ENCODE measurements around the gene STAP2.

Gene STAP2

DNA sequence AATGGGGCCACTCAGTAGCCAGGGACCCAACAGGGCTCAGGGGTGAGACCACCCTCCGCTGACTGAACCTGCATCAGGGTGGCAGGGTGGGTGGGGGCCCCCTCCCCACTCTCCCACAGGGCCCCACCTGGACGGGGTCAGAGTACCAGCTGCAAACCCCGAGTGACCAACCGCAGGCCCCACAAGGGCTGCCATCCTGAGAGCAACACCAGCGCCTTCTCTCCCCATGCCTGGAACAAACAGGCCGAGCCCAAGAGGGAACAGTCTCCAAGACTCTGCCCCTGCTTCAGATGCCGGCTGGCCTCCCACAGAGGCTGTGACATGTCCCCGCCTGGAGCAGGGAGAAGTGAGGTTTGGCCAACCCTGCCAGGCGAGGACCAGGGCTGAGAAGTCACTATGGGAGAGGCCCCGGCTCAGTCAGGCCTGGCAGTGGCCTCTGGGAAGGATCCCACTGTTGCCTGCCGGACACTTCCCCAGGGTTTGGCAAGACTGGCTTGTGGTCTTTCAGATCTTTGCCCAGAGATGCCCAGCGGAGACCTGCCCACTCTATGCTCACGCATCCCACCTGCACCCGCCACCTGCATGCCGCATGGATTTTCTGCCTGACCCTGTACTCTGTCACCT is 31.9 kb upstream of the STAP2 start:
- no peak for DNase-seq (ENCODE audit: extremely low read depth in 1 of 2, low read depth in 1 of 2)

DNA sequence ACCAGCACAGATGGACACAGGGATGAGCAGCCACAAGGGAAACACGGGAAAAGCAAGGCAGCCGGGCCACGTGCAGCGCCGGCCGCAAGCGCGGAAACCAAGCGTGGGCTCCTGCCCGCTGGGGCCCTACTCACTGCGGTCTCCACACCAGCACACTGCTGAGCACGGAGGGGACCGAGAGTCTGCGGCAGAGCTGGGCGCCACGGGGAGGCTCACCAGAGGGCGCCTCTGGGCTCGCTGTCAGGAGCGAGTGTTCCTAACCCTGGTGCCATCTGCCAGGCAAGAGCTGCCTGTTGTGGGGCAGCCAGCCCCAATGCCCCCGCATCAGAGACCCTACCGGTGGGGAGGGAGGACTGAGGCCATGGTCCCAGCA is 31.2 kb upstream of the STAP2 start:
- DNase-seq (ENCODE audit: extremely low read depth in 1 of 2, low read depth in 1 of 2): peak; percentile 60 to 72

DNA sequence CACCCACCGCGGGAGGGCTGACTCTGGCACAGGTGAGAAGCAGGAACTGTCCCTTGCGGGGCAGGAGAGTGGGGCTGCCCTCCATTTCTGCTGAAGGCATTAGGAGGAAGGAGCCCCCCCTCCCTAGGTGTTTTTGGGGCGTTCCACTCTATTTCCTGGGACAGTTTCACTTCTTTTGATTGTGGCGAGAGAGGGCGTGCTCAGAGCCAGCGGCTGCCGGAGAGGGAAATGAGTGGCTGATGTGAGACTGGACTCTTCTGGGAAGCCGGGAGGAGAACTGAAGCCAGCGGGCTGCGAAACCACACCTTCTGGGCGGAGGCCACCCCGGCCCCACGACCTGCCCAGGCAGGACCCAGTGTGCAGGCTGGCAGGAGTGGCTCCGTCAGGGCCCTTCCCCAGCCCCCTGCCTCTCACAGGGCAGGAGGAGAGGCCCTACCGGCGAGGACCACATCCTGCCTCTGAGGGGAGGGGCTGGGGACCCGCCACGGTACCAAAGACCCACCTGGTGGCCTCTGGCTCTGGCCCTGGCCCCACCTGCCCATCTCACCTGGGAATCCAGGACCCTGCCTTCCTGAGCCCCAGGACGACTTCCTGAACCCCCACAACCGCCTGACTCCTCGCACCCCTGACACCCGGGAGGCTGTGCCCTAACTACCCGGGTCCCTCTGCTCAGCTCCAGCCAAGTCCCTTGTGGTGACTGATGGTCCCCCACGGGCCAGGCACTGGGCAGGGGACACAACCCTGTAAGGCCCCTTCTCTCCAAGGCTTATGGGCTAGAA is 30.7 kb upstream of the STAP2 start:
- peak; percentile 62 to 77 for DNase-seq (ENCODE audit: extremely low read depth in 1 of 2, low read depth in 1 of 2)

DNA sequence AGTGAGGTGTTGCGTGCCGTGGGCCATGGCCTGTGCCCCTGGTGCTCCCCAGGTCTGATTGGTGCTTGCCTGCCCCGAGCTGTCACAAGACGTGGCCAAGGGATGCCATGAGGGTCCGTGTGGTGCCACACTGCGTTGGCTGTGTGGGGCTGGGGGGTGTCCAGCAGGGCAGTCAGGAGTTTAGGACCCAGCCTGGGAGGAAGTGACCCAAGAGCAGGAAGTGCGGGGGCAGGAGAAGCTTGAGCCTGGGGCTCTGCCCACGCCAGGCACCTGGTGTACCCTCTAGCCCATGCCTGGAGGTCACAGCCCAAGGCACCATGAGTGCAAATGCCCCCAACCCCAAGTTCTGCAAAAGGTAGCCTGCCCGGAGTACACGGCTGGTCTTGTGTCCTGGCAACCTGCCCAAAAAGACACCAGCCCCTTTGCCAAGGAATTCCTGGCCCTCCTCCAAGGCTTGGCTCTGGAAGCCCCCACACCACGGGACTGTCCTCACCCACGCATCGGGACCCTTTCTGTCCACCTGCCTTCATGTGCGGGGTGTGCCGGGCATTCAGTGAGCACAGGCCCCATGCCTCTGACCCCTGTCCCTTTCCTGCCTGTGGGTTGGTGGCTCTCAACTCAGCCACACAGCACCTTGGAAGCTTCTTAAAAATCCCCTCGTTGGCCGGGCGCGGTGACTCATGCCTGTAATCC is 29.6 kb upstream of the STAP2 start:
- DNase-seq (ENCODE audit: extremely low read depth in 1 of 2, low read depth in 1 of 2): no peak

DNA sequence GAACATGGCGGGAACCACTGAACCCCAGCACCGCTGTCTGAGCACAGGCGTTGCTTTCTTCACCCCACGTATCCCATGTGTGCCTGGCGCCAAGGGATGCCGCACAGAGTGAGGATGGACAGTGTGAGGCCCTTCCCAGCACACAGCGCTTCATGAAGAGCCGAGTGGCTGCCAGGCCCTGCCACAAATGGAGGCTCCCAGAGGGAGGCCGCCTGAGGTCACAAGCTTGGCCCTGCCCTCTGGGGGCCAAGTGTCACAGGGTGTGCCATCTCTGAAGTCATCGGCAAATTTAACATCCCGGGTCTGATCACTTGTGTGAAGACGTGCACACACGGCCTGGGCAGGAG is 29.1 kb upstream of the STAP2 start:
- no peak for DNase-seq (ENCODE audit: extremely low read depth in 1 of 2, low read depth in 1 of 2)

DNA sequence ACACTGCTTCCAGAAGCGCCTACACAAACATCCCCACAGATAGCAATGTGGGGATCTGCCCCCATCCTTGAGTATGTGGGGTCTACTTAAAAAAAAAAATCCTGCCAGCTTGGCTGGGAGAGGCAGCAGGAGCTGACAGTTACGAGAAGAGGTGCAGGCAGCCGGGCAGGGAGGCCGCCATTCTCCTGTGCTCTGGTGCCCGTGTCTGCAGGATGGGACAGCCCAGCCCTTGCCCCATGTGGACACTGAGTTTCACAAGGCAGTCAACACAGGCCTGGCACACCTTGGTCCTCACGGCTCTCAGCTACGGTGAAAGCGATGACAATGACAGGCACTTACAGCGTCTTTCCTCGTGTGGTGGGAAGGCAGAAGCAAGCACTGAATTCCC is 28.7 kb upstream of the STAP2 start:
- DNase-seq (ENCODE audit: extremely low read depth in 1 of 2, low read depth in 1 of 2): no peak

DNA sequence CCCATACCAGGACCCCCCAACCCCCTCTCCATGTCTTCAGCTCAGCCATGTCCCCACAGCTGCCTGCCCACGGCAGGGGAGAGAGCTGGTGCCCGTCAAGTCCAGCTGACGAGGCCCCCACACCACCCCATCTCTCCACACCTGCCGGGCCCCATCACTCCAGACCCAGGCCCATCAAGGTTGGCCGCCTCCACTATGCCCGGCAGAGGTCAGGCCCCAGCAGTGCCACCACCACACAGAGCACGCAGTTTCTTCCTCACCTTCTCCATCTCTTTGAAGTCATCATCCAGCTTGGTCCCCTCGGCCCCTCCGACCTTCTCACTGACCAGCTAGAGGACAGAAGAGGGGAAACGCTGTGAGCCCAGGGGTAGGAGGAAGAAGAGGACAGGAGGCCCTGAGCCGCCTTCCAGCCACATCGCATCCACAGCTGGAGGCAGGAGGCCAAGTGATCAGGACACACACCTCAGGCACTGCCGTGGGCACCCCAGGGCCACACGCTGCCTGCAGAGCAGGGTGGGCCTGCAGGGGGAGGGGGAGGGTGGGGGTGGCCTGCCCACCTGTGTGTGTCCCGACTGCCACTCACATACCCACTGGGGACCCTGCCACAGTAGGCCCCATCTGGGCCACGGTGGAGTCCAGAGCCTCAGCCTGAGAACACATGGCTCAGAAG is 28.2 kb upstream of the STAP2 start:
- no peak for DNase-seq (ENCODE audit: extremely low read depth in 1 of 2, low read depth in 1 of 2)

DNA sequence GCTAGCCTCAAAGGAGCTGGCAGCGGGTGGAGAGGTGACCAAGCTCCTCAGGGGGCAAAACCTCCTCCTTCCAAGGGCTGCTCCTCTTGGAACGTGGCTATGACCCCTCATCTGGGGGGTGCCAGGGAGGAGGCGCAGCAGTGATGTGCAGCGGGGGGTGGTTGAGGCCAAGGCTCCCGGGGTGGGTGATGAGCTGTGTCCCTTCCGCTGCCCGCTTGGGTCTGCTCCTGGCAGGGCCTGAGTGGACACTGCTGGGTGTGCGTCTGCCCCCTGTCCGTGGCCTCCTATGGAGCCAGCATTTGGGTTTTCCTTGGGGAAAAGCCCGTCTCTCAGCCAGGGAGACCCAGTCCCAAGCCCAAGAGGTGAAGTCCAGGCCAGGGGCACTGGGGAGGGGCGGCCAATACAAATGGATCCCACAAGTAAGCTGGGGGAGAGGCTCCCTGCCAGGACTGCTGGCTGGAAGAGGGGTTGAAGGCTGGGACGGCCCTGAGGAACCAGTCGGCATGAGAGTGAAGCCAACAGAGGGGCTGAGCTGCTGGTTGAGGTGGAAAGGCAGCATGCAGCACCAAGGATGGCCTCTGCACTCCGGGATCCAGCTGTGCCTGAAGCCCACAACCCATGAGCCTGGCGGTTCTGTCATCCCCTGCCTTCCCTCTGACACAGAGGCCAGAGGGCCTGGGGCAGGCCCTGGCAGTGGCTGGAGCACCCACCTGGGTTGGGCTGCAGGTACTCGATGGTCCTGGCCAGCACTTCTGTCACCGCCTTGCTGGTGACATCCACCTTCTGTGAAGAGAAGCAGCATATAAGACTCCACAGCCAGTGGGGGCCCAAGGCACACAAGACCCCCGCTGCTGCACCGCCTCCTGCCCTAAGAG is 27.4 kb upstream of the STAP2 start:
- no peak for DNase-seq (ENCODE audit: extremely low read depth in 1 of 2, low read depth in 1 of 2)

DNA sequence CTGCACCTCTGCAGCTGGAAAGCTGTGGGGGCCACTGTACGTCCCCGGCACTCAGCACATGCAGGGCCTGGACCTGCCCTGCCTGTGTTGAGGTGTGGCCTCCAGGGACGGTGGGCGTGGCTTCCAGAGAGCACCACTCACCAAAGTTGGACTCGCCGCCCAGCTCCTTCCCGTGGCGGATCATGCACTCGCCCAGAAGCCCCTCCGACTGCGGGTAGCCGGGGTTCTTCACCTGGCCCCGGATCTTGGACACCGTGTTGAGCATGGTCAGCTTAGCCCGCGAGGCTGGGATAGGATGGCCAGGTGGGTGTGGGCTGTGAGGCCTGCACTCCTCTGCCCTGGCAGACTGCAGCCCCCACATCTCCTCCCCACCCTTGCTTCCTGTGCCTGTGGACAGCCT is 26.7 kb upstream of the STAP2 start:
- DNase-seq (ENCODE audit: extremely low read depth in 1 of 2, low read depth in 1 of 2): no peak

DNA sequence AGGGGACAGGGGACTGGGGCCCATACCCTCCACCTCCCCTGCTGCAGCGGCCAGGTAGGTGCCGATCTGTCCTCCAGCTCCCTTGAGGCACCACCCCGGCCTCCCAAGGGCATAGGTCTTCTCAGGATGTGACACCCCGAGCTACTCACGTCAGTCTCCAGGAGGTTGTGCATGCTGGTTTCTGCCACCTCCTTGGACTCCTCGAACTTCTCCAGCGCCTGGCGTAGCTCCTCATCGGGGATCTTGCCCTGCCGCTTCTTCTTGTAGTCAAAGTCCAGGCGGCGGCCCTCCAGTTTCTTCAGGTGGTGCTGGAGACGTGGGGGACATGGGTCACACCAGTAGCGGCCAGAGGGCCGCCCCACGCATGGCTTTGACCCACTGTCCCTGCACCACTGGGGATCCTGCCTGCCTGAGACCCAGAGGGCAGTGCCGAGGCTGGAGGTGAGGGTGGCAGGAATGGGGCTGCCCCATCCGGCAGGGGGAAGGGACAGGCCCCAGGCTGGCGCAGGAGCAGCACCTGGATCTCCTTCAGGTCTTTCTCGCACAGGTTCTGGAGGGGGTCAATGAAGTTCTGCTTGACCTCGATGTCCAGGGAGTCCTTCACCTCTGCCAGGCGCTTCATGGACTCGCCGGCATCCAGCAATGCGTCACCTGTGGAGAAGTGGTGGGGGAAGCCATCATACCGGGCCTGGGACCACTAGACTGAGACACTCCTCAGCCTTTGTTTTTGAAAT is 25.1 kb upstream of the STAP2 start:
- no peak for DNase-seq (ENCODE audit: extremely low read depth in 1 of 2, low read depth in 1 of 2)

DNA sequence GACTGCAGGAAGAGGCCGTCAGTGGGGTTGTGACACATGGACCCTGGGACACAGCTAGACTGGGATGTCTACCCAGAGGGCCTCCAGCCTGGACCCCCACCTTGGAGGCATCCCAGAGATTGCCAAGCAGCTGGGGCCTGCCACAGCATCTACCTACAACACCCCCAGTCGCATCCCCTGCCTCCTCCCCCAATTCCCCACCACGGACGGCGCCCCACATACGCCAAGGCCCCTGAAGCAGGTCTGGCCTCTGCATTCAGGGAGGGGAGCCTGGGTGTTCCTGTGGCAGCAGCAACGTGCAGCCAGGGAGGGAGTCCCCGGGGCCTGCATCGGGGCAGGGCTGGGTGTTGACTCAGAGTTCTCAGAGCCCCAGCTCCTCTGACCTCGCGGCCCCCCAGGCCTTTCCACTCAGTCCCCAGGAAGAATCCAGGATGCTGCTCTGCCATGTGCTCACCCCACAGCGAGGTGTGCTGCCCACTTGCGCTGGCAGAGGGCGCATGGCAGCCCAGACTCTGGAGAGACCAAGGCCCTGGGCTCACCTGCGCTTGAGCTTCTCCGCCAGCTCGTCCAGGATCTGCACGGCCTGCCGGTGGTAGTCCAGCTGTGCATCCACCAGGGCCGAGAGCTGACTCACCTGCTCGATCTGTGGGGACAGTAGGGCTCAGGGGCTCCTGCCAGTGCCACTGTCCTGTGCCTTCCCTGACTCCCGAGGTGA is 24.4 kb upstream of the STAP2 start:
- DNase-seq (ENCODE audit: extremely low read depth in 1 of 2, low read depth in 1 of 2): no peak

DNA sequence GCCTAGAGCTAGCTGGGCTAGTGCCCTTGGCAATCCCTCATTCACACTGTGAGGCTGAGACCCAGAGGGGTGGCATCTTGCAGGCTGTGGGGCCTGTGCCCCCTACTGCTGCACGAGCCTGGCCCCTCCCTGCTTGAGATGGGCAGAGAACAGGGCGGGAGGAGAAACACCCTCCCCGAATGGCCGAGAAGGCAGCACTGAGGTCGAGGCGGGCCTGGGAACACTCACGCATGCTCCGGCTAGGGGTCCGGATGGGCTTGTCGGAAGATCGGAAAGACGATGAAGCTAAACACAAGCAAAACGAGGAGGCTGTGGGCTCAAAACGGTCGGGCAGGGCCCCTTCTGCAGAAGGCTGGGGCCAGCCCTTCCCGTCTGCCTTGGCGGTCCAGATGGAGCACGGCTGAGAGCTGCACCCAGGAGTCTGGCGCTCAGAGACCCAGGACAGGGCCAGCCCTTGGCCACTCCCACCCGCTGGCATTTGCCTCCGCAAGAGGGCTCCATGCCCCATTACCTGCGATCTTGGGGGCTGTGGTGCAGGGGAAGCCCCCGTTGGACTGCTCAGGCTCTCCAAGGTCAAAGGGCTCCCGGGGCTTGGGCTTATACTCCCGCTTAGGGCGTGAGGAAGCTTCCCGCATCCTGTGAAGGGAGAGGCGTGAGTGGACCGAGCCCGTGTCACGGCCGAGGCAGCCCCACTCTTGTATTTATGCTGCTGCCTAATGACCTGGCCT is 23.6 kb upstream of the STAP2 start:
- no peak for DNase-seq (ENCODE audit: extremely low read depth in 1 of 2, low read depth in 1 of 2)

DNA sequence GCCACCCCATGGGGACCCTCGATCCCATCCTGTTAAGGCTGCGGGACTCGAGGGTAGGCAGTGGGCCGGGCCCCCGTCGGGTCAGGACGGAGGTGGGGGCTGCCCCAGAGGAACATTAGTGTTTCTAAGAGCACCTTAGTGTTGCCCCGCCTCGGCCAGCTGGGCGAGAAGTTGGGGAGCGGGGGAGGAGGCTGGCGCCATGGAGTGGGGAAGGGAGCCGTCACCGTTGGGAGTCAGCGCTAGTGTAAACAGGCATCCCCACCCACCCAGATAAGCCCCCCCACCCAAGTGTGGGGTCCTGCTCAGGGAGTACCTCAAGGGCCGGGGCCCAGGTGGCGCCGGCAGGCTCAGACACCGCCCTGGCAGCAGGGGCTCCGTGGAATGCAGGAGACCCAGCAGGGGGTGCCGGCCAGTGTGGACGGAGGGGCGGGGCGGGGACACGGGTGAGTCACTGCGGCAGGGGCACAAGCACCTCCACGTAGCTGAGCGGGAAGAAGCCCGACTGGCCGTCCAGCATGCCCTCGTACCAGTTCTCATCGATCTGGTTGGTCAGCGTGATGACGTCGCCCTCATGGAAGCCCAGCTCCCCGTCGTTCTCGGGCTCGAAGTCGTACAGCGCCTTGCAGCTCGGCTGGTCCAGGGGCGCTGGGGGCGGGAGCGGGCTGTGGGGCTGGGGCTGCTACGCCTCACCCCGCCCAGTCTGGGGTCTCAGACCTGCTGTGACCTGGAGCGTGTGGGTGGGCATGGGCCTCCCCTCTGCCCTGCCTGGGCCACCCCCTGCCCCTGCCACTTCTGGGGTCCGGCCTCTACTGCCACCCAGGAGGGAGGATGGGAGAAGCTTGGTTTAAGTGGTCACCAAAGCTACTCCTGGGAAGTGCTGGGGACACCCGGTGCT is 22.8 kb upstream of the STAP2 start:
- DNase-seq (ENCODE audit: extremely low read depth in 1 of 2, low read depth in 1 of 2): no peak

DNA sequence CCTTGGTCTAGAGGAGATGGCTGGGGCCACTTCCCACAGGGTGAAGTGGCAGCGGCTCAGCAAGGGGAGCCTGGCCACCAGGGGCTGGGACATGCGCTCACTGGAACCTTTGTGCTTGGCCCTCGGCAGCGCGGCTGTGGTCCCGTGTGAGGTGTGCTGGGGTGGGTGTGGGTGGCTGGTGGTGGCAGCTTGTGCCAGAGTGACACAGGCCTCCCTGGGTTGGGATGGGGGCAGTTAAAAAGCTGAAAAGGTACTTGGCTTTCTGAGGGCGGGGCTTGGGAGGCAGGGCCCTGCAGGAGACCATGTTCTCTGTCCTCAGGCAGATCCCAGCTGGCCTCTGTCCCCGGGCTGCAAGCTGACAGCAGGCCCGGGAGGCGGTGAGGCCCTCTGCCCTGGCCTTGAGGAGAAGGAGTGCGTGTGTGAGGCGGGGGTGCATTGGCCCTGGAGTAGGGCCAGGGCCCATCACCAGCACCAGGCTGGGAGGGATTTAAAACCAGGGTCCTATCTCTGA is 22.1 kb upstream of the STAP2 start:
- no peak for DNase-seq (ENCODE audit: extremely low read depth in 1 of 2, low read depth in 1 of 2)

DNA sequence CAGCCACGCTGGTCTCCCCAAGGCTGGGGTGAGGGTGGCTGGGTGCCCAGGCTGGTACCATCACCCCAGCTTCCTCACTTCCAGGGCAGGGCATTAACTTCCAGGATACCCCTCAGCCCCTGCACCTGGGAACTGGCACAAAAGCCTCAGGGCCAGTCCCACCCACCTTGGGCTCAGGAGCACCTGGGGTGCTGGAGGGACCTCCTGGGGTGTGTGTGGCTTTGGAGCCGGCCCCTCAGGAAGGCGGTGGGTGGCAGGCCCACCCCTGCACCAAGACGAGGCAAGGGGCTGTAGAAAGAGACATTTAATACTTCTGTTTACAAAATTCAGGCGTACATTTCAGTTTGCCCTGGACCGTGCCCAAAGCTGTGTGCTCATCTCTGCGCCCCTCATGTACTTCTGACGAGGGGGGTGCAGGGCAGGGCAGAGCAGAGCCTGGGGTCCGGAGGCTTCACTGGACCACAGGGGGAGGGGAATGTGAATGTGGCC is 21.5 kb upstream of the STAP2 start:
- no peak for DNase-seq (ENCODE audit: extremely low read depth in 1 of 2, low read depth in 1 of 2)

DNA sequence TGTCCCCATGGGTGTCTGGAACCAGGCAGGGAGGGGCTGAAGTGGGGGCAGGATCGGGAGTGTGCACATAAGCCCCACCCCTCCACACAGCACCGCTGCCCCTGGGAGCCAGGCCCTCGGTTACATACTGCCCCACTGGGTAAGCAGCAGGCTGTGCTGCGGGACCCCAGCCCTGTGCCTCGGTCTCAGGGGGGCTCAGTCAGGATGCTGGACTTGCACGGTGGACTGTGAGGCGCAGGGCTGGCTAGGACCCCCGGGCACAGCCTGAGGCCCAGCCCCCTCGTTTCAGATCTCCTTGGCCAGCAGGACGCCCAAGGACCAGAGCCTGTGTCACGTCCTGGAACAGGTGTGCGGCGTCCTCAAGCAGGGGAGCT is 21.0 kb upstream of the STAP2 start:
- DNase-seq (ENCODE audit: extremely low read depth in 1 of 2, low read depth in 1 of 2): no peak
